ENCODE data around the gene PTPRN2.

Gene PTPRN2

DNA sequence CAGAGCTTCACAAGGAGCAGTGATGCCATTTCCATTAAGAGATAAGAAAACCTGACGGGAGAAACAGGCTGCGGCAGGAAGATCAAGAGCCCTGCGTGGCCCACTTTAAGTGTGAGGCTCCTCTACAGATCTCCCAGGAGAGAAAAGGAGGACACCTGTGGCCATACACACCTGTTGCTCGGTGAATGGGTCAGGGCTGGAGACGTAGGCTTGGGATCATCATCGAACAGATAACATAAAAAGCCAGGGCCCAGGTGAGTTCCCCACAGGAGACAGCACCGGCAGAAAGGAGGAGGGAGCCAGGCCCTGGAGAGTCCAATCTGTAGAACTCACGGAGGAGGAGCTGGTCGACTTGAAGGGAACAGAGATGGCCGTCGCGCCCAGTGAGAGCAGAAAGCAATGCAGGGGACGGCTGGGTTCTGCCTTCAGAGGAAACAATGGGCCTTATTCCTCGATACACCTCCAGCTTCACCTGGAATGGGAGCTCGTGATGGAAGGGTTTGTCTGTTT lies 694.0 kb downstream of the PTPRN2 start:
- H3K9me3 Mint-ChIP-seq, result no peaks in the 10 kb centered on the region
- H3K36me3 Mint-ChIP-seq (ENCODE audit: low read depth), result no peaks in the 10 kb centered on the region
- no peaks in the 10 kb centered on the region for H3K27me3 Mint-ChIP-seq
- H3K27ac Mint-ChIP-seq, result no peak overlapping the region
- peaks cover 10% of the 10 kb centered on the region for H3K4me1 Mint-ChIP-seq (ENCODE audit: low read depth)
- H3K4me3 Mint-ChIP-seq, result no peak overlapping the region

DNA sequence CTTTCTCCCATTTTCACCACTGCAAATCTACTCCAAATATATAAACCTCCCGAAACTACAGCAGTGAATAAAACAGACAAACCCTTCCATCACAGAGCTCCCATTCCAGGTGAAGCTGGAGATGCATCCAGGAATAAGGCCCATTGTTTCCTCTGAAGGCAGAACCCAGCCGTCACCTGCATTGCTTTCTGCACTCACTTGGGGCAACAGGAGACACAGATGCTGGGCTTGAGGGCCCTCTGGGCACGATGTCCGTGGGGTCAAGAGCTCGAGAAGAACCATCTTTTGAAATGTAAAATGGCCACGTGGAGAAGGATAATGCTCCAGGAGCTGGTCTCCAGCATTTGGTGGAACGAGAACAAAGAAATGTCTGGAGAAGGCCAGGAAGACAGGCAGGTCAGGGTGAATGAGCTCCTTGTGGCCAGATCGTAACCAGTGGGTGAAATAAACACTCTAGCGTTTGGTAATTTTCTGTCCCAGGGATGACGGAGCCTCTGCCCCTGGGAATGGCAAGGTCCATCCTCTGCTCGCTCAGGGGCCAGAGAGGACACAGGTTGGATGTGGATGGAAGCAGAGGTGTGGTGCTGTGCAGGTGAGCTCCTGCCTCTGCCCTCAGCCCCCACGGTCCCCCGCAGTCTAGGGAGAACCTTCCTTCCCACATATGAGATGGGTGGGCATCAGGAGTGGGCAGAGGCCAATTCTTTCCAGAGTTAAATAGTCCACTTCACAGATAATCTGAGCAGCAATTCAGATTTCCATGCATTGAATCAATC lies 694.7 kb downstream of the PTPRN2 start:
- Mint-ChIP-seq H3K4me1 (ENCODE audit: low read depth) (peaks cover 10% of the 10 kb centered on the region), H3K4me3 (no peak overlapping the region), H3K9me3 (no peaks in the 10 kb centered on the region), H3K27me3 (no peaks in the 10 kb centered on the region), H3K36me3 (ENCODE audit: low read depth) (no peaks in the 10 kb centered on the region), H3K27ac (no peak overlapping the region)

DNA sequence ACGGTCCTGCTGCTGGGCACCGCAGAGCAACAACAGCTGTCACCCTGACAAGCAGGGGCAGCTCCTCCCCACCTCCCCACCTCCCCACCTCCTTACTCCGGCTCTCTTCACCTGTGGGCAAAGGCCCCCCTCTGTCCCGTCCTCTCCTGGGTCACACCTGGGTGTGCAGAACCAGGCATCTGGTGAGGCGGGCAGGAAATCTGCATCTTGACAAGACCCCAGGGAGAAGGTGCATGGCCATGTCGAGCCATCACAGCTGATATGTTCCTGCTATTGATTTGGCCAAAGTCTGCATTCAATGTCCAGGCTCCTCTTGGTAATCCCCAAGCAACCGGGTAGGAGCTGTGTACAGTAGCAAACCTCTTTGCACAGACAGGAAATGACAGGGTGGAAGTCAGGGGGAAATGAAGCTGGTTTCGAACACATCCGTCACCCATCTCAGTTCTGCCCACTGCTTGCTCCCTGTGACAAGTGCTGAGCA lies 696.7 kb downstream of the PTPRN2 start:
- no peaks in the 10 kb centered on the region for H3K36me3 Mint-ChIP-seq (ENCODE audit: low read depth)
- H3K27me3 Mint-ChIP-seq, result no peaks in the 10 kb centered on the region
- H3K27ac Mint-ChIP-seq, result no peak overlapping the region
- no peaks in the 10 kb centered on the region for H3K9me3 Mint-ChIP-seq
- no peak overlapping the region for H3K4me3 Mint-ChIP-seq
- peaks cover 10% of the 10 kb centered on the region for H3K4me1 Mint-ChIP-seq (ENCODE audit: low read depth)

DNA sequence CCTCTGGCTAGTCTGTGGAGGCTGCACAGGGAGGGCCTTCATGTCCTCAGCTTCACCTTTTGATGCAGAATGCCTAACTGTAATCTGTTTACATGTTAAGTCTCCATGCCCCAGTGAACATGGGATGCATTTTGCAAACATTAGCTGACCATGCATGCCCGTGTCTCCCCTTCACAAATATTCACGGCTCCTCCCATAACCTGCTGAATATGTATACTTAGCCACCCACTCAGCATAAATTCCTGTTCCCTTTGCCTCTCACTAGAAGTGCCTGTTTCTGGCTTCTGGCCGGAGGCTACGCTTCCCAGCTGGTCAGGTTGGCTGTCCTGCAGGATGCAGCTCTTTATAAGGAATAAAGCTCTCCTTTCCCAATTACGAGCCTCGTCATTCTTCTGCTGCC lies 698.1 kb downstream of the PTPRN2 start:
- Mint-ChIP-seq H3K9me3 (no peaks in the 10 kb centered on the region), H3K36me3 (ENCODE audit: low read depth) (no peaks in the 10 kb centered on the region), H3K27ac (no peak overlapping the region), H3K4me3 (no peak overlapping the region), H3K27me3 (no peaks in the 10 kb centered on the region), H3K4me1 (ENCODE audit: low read depth) (peaks cover 10% of the 10 kb centered on the region)

DNA sequence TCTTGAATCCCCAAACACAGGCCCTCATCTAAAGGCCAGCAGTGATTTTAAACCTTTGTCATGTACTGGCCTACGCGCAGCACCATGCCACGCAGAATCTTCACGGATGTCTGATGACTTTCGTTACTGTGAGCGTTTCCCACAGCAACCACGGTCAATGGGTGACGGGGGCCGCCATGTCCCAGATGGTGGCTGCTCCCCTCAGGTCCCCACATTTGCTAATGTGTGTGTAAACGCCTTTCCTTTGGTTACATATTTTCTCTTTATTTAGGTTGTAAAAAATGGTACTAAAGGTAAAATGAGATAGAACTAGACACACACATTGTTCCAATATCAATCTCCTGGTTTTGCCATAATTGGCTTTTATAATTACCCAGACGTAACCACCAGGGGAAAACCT lies 699.0 kb downstream of the PTPRN2 start:
- no peaks in the 10 kb centered on the region for H3K9me3 Mint-ChIP-seq
- H3K36me3 Mint-ChIP-seq (ENCODE audit: low read depth), result no peaks in the 10 kb centered on the region
- no peak overlapping the region for H3K4me3 Mint-ChIP-seq
- peaks cover 10% of the 10 kb centered on the region for H3K4me1 Mint-ChIP-seq (ENCODE audit: low read depth)
- no peak overlapping the region for H3K27ac Mint-ChIP-seq
- H3K27me3 Mint-ChIP-seq, result no peaks in the 10 kb centered on the region

DNA sequence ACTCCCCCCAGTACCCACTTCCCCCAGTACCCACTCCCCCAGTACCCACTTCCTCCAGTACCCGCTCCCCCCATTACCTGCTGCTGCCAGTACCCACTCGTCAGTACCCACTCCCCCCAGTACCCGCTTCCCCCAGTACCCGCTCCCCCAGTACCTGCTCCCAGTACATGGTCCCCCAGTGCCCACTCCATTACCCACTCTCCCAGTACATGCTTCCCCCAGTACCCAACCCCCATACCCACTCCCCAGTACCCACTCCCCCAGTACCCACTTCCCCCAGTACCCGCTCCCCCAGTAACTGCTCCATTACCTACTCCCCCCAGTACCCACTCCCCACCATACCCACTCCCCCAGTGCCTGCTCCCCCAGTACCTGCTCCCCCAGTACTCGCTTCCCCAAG lies 700.2 kb downstream of the PTPRN2 start:
- Mint-ChIP-seq H3K36me3 (ENCODE audit: low read depth) (no peaks in the 10 kb centered on the region), H3K4me3 (no peak overlapping the region), H3K27ac (no peak overlapping the region), H3K9me3 (no peaks in the 10 kb centered on the region), H3K4me1 (ENCODE audit: low read depth) (peaks cover 10% of the 10 kb centered on the region), H3K27me3 (no peaks in the 10 kb centered on the region)

DNA sequence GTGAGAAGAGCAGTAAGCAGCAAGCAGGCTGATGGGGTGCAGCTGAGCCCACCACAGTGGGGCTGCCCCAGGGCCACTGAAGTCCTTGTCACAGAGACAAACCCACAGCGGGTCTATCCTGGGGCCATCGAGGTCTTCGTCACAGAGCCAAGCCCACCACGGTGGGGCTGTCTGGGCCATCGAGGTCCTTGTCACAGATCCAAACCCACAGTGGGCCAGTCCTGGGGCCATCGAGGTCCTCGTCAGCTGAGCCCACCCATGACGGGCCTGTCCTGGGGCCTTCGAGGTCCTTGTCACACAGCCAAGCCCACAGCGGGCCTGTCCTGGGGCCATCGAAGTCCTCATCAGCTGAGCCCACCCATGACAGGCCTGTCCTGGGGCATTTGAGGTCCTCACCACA lies 700.9 kb downstream of the PTPRN2 start:
- H3K9me3 Mint-ChIP-seq, result no peaks in the 10 kb centered on the region
- H3K27ac Mint-ChIP-seq, result no peak overlapping the region
- no peaks in the 10 kb centered on the region for H3K36me3 Mint-ChIP-seq (ENCODE audit: low read depth)
- peaks cover 10% of the 10 kb centered on the region for H3K4me1 Mint-ChIP-seq (ENCODE audit: low read depth)
- no peaks in the 10 kb centered on the region for H3K27me3 Mint-ChIP-seq
- no peak overlapping the region for H3K4me3 Mint-ChIP-seq

DNA sequence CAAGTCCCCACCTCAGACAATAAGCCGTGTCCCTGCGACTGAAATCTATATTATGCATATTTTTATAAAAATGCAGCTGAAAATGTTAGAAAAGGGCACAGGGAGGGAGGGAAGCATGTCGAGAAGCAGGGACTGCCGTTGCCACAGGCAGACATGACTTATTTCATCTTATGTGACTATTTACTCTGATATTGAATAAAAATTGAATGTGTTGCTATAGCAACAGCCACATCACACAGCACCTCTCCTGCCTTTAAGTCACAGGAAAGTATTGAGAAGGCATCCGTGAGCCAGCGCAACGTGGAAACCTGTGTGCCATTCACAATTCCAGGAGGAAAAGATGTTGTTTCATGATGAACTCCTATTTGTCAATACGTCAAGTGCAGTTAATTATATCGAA lies 701.4 kb downstream of the PTPRN2 start:
- no peaks in the 10 kb centered on the region for H3K36me3 Mint-ChIP-seq (ENCODE audit: low read depth)
- no peaks in the 10 kb centered on the region for H3K27me3 Mint-ChIP-seq
- peaks cover 7% of the 10 kb centered on the region for H3K4me1 Mint-ChIP-seq (ENCODE audit: low read depth)
- no peaks in the 10 kb centered on the region for H3K9me3 Mint-ChIP-seq
- H3K27ac Mint-ChIP-seq, result no peak overlapping the region
- H3K4me3 Mint-ChIP-seq, result no peak overlapping the region

DNA sequence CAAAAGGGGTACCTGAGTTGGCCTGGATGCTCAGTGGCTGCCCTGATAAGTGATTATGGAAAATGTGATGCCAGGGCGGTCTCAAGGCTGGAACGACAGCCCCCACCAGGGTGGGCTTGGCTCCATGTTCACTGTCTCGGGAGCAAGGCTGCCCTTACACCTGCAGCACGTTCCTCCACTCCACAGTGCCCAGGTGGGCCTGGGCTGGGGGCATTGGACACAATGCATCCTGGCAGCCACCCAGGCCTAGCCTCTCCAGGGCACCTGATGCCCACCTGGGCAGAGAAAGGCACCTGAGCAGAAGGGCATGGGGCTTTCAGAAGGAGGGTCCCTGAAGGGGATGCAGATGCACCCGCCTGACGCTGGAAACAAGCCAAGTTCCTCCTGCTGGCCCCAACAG lies 702.5 kb downstream of the PTPRN2 start:
- H3K4me1 Mint-ChIP-seq (ENCODE audit: low read depth), result peaks cover 6% of the 10 kb centered on the region
- peaks cover 6% of the 10 kb centered on the region for H3K9me3 Mint-ChIP-seq
- H3K27ac Mint-ChIP-seq, result no peak overlapping the region
- H3K27me3 Mint-ChIP-seq, result no peaks in the 10 kb centered on the region
- H3K36me3 Mint-ChIP-seq (ENCODE audit: low read depth), result no peaks in the 10 kb centered on the region
- no peak overlapping the region for H3K4me3 Mint-ChIP-seq

DNA sequence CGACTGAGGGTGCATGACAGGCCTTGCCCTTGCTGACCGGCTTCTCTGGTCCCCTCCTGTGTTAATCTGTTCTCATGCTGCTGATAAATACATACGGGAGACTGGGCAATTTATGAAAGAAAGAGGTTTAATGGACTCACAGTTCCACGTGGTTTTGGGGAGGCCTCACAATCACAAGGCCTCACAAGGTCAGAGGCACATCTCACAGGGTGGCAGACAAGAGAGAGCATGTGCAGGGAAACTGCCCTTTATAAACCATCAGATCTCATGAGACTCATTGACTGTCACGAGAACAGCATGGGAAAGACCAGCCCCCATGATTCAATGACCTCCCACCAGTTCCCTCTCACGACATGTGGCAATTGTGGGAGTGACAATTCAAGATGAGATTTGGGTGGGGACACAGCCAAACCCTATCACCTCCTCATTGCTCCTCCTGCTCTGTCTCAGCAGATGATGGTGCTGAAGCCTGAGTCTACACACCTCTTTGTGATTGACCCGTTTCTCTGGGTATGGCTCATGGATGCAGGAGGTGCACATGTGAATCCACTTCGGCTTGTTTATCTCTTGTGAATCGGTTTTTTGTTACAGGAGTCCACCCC lies 703.1 kb downstream of the PTPRN2 start:
- H3K4me1 Mint-ChIP-seq (ENCODE audit: low read depth), result peaks cover 6% of the 10 kb centered on the region
- no peaks in the 10 kb centered on the region for H3K27me3 Mint-ChIP-seq
- no peak overlapping the region for H3K27ac Mint-ChIP-seq
- no peaks in the 10 kb centered on the region for H3K36me3 Mint-ChIP-seq (ENCODE audit: low read depth)
- H3K4me3 Mint-ChIP-seq, result no peak overlapping the region
- H3K9me3 Mint-ChIP-seq, result peaks cover 6% of the 10 kb centered on the region

DNA sequence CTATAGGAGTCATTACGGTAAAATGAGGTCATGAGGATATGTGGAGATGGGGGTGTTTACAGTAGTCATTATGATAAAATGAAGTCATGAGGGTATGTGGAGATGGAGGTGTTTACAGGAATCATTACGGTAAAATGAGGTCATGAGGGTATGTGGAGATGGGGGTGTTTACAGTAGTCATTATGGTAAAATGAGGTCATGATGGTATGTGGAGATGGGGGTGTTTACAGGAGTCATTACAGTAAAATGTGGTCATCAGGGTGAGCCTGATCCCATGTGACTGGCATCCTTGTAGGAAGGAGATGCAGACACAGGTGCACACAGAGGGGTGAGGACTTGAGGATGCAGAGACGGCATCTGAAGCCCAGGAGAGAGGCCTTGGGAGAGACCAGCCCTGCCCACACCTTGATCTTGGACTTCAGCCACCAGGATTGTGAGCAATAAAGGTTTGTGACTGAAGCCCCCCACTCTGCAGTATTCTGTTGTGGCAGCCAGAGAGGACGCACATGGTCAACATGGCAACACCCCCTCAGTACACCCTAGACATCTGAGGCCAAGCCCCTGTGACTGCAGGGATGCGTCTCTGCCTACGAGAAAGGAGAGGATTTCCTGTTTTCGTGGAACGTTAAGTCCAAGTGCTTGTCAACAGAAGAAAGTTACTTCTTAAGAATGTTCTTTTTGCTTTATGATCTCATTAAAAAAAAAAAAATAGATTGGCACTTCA lies 706.4 kb downstream of the PTPRN2 start:
- no peak overlapping the region for H3K27ac Mint-ChIP-seq
- peaks cover 6% of the 10 kb centered on the region for H3K4me1 Mint-ChIP-seq (ENCODE audit: low read depth)
- peaks cover 6% of the 10 kb centered on the region for H3K9me3 Mint-ChIP-seq
- H3K27me3 Mint-ChIP-seq, result no peaks in the 10 kb centered on the region
- no peaks in the 10 kb centered on the region for H3K36me3 Mint-ChIP-seq (ENCODE audit: low read depth)
- H3K4me3 Mint-ChIP-seq, result no peak overlapping the region

DNA sequence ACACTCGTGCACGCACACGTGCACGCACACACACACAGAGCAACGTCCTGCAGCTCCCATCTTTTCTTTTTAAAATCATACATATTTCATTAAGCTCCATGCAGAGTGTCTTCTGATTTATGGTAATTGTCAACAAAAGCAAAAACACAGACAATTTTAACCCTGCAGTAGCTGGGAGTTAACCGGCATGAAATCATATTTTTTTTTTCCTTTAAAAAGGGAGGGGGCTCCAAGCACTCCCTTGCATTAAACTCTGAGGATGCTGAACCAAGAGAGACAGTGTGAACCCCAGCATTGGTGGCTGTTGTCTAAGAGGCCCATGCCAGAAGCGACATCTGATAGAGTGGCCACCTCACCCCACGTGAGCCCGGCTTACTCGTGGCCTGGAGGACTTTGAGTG lies 708.2 kb downstream of the PTPRN2 start:
- Mint-ChIP-seq H3K27ac (no peak overlapping the region), H3K27me3 (no peaks in the 10 kb centered on the region), H3K4me1 (ENCODE audit: low read depth) (peaks cover 13% of the 10 kb centered on the region), H3K4me3 (no peak overlapping the region), H3K9me3 (peaks cover 6% of the 10 kb centered on the region), H3K36me3 (ENCODE audit: low read depth) (no peaks in the 10 kb centered on the region)

DNA sequence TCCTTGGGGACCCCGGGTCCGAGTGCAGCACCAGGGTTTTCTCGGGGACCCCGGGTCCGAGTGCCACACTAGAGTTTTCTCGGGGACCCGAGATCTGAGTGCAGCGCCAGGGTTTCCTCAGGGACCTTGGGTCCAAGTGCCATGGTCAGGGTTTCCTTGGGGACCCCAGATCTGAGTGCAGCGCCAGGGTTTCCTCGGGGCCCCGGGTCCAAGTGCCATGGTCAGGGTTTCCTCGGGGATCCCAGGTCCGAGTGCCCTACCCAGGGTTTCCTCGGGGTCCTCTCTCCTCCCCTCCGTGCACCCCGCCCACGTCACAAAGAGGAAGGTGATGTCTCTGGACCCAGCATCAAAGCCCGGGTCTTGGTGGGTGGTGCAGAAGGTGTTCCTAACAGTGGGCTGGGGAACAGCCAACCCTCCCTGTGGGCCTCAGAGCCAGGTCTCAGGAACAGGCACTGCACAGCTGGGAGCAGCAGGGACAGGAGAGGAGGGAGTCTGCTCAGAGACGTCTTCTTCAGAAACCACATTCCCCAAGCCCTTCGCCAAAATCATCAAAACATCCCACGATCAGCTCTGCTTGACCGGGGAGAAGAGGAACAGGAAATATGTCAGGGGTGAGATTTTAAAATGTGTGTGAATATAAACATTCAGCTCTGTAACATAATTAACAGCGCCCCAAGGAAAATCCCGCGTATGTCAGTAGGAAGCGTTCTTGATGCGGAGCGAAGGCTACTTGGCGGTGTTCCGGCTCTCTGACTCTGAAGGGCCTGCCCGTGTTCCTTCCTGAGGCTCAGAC lies 710.1 kb downstream of the PTPRN2 start:
- Mint-ChIP-seq H3K27me3 (no peaks in the 10 kb centered on the region), H3K4me1 (ENCODE audit: low read depth) (peaks cover 13% of the 10 kb centered on the region), H3K4me3 (no peak overlapping the region), H3K9me3 (peaks cover 6% of the 10 kb centered on the region), H3K27ac (no peak overlapping the region), H3K36me3 (ENCODE audit: low read depth) (no peaks in the 10 kb centered on the region)

DNA sequence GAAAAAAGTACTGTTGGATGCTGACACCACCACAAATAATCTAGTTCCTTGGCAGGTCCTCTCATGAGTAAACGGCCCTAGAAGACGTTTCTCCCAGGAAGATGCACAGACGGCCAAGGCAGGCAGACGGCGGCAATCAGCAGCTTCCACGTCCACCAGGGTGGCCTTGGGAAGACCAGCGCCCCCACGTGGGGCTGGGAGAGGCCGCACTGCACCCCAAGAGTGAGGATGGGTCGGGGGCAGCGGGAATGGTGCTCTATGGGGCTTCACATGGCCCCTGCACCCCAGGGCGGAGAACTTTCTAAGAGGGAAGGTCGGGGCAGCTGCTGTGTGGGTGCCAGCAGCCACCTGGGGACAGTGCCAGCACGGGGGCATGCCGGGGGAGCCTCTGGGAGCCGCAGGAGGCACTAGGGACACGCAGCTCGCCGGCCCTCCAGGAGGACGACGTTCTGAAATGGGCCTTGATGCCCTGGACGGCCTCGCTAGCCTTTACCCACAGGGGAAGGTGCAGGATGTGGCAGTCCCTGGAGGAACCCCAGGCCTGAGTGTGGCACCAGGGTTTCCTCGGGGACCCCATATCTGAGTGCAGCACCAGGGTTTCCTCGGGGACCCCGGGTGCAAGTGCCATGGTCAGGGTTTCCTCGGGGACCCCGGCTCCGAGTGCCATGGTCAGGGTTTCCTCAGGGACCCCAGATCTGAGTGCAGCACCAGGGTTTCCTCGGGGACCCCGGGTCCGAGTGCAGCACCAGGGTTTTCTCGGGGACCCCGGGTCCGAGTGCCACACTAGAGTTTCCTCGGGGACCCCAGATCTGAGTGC lies 710.9 kb downstream of the PTPRN2 start:
- Mint-ChIP-seq H3K27me3 (no peaks in the 10 kb centered on the region), H3K9me3 (peaks cover 6% of the 10 kb centered on the region), H3K36me3 (ENCODE audit: low read depth) (no peaks in the 10 kb centered on the region), H3K4me3 (no peak overlapping the region), H3K4me1 (ENCODE audit: low read depth) (peaks cover 15% of the 10 kb centered on the region), H3K27ac (no peak overlapping the region)
